22Rv1 (cell line): Measurements from ENCODE around the gene SH3TC1.

Experiments
- H3K27ac ChIP-seq: fragments of 450-650 bp; 2 replicates; pipeline ENCODE4 v1.5.1; 2017
- CTCF ChIP-seq: fragments of 450-650 bp; IDR thresholded peaks from 2 replicates; pipeline ENCODE4 v1.5.1; 2017; ENCODE audit warnings: mild to moderate bottlenecking
- ZFX ChIP-seq: fragments of 450-650 bp; IDR thresholded peaks from 2 replicates; pipeline ENCODE4 v1.6.1; 2017; ENCODE audit warnings: antibody characterized with exemption, borderline replicate concordance

The SH3TC1 gene

GRCh38 chr4:8153441-8153840, 45.6 kb upstream of the SH3TC1 start:
- no peak overlapping the region for H3K27ac ChIP-seq
- TF ChIP-seq ZFX: no peak
- no peak for TF ChIP-seq CTCF

DNA sequence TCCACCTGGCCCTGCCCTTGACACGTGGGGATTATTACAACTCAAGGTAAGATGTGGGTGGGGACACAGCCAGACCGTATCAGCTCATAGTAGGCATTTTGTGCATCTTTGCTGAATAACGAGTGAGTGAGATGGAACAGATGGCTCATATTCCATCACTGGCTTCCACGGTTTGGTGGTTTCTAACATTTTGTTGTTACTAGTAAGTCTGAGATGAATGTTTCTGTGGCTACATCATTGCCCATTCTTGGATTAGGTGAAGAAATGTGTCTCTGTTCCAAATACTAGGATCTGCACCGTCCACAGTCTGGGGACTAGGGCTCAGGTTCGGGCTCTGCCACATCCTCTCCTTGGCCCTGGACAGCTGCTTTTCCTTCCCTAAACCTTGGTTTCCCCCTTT, 44.0 kb upstream of the SH3TC1 start:
- TF ChIP-seq CTCF: no peak
- no peak for TF ChIP-seq ZFX
- no peak overlapping the region for H3K27ac ChIP-seq

GRCh38 chr4:8155660-8156421, 43.2 kb upstream of the SH3TC1 start:
- H3K27ac ChIP-seq: no peak overlapping the region
- no peak for TF ChIP-seq ZFX
- no peak for TF ChIP-seq CTCF

GRCh38 chr4:8156617-8157016, 42.5 kb upstream of the SH3TC1 start:
- H3K27ac ChIP-seq: no peak overlapping the region
- TF ChIP-seq ZFX (no peak), CTCF (no peak)

- H3K27ac ChIP-seq: no peak overlapping the region
- TF ChIP-seq CTCF (no peak), ZFX (no peak)
These were observed 41.6 kb upstream of the SH3TC1 start for GRCh38 chr4:8157496-8157895.

GRCh38 chr4:8157944-8158709, 41.0 kb upstream of the SH3TC1 start:
- TF ChIP-seq ZFX: no peak
- no peak for TF ChIP-seq CTCF
- H3K27ac ChIP-seq: no peak overlapping the region
